Upper lobe of right lung (tissue), 1 donor: ENCODE measurements around the gene LDAH. TPM values are rescaled to one million over a fixed set of nuclear protein-coding genes. Genes with fewer than 3 reads are reported as not detected.

Experiments
- ATAC-seq: fragments of 200-7000 bp; cut with Tn5 transposase; one replicate; pipeline ENCODE4 v1.9.1; 2020; ENCODE audit warnings: mild to moderate bottlenecking, moderate library complexity
- DNase-seq: peaks from one replicate; pipeline ENCODE4 v3.0.0-alpha.2; 2020
- H3K27ac ChIP-seq: fragments of 200-600 bp; one replicate; pipeline ENCODE4 v1.8.0; 2022
- H3K27me3 ChIP-seq: fragments of 200-600 bp; one replicate; pipeline ENCODE4 v1.8.0; 2022; ENCODE audit warnings: mild to moderate bottlenecking
- H3K36me3 ChIP-seq: fragments of 200-600 bp; one replicate; pipeline ENCODE4 v1.8.0; 2022
- H3K4me1 ChIP-seq: fragments of 200-600 bp; one replicate; pipeline ENCODE4 v1.8.0; 2022
- H3K4me3 ChIP-seq: fragments of 200-600 bp; one replicate; pipeline ENCODE4 v1.8.0; 2022; ENCODE audit warnings: mild to moderate bottlenecking
- H3K9me3 ChIP-seq: fragments of 200-600 bp; one replicate; pipeline ENCODE4 v1.8.0; 2022
- intact Hi-C: fragments of 100-400 bp; cut with DNase I; formaldehyde crosslinking; loops from one replicate; pipeline ENCODE4 v1.11.0; 2022
- total RNA-seq: library from RNA; stranded (reverse); fragmentation: NEBNext Ultra II Directional; extraction: Animal tissue kit (Norgen Biotek cat#: 25700); gene quantifications from one replicate; pipeline ENCODE4 v1.2.1, GENCODE V29; 2021
- TF ChIP-seq, protein P1 (sequence below): fragments of 200-600 bp; IDR thresholded peaks from one replicate; pipeline ENCODE4 v1.8.0; 2022; ENCODE audit warnings: antibody characterized with exemption
- donor health status: DM: no; HTN: yes; CAD: no; lungs with severe emphysema.

LDAH gene
- total RNA-seq, 1 donor from 2014 or later = 17.9 TPM

DNA sequence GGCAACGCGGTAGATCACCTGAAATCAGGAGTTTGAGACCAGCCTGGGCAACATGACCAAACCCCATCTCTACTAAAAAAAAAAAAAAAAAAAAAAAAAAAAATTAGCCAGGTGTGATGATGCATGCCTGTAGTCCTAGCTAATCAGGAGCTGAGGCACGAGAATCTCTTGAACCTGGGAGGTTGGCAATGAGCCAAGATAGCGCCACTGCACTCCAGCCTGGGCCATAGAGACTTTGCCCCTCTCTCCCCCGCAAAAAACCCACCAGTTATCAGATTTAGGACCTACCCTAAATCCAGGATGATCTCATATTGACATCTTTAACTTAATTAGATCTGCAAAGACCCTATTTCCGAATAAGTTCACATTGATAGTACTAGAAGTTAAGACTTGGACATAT, 29.2 kb upstream of the LDAH start:
- no peak overlapping the region for H3K4me3 ChIP-seq
- ATAC-seq = no peak
- H3K27me3 ChIP-seq = peaks cover 3% of the 10 kb centered on the region
- intact Hi-C loops = no loop called here
- TF ChIP-seq, protein P1, sequence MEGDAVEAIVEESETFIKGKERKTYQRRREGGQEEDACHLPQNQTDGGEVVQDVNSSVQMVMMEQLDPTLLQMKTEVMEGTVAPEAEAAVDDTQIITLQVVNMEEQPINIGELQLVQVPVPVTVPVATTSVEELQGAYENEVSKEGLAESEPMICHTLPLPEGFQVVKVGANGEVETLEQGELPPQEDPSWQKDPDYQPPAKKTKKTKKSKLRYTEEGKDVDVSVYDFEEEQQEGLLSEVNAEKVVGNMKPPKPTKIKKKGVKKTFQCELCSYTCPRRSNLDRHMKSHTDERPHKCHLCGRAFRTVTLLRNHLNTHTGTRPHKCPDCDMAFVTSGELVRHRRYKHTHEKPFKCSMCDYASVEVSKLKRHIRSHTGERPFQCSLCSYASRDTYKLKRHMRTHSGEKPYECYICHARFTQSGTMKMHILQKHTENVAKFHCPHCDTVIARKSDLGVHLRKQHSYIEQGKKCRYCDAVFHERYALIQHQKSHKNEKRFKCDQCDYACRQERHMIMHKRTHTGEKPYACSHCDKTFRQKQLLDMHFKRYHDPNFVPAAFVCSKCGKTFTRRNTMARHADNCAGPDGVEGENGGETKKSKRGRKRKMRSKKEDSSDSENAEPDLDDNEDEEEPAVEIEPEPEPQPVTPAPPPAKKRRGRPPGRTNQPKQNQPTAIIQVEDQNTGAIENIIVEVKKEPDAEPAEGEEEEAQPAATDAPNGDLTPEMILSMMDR = no peak
- no peaks in the 10 kb centered on the region for H3K36me3 ChIP-seq
- H3K4me1 ChIP-seq = no peaks in the 10 kb centered on the region
- no peaks in the 10 kb centered on the region for H3K9me3 ChIP-seq
- no peak overlapping the region for H3K27ac ChIP-seq
- DNase-seq = no peak

DNA sequence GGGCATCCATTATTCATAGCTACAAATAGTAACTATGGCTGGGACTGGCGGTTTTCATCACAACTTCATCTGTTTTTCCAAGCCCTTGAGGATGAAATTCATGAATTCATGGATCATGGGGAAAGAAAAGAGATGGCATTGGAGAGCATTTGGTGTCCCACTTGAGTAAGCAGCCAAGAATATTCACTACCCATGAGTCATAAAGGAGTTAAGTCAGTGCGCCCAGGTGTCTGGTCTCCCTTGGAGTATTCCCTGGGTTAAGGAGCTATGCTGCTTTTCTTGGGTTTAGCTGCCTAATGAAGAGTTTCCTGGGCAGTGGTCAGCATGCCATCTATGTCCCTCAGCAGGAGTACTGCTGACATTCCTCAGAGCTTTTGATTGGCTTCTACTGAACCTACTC, 21.3 kb upstream of the LDAH start:
- H3K4me1 ChIP-seq = no peaks in the 10 kb centered on the region
- DNase-seq = no peak
- H3K9me3 ChIP-seq = no peaks in the 10 kb centered on the region
- intact Hi-C loops = no loop called here
- no peak overlapping the region for H3K4me3 ChIP-seq
- no peak overlapping the region for H3K27ac ChIP-seq
- no peak for ATAC-seq
- TF ChIP-seq, protein P1 = no peak
- no peaks in the 10 kb centered on the region for H3K36me3 ChIP-seq
- peaks cover 10% of the 10 kb centered on the region for H3K27me3 ChIP-seq

DNA sequence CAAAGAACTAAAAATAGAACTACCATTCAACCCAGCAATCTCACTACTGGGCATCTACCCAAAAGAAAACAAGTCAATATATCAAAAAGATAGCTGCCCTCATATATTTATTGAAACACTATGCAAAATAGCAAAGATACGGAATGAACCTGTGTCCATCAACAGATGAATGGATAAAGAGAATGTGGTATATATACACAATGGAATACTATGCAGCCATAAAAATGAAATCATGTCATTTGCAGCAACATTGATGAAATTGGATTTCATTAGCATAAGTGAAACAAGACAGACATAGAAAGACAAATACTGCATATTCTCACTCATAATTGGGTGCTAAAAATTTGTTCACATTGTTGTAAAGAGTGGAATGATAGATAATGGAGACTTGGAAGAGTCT, 16.2 kb upstream of the LDAH start:
- Histone ChIP-seq H3K27ac (no peak overlapping the region), H3K9me3 (no peaks in the 10 kb centered on the region), H3K27me3 (peaks cover 15% of the 10 kb centered on the region), H3K4me3 (no peak overlapping the region), H3K4me1 (no peaks in the 10 kb centered on the region), H3K36me3 (no peaks in the 10 kb centered on the region)
- intact Hi-C loops = no loop called here
- TF ChIP-seq, protein P1 = no peak
- no peak for ATAC-seq
- DNase-seq = no peak

DNA sequence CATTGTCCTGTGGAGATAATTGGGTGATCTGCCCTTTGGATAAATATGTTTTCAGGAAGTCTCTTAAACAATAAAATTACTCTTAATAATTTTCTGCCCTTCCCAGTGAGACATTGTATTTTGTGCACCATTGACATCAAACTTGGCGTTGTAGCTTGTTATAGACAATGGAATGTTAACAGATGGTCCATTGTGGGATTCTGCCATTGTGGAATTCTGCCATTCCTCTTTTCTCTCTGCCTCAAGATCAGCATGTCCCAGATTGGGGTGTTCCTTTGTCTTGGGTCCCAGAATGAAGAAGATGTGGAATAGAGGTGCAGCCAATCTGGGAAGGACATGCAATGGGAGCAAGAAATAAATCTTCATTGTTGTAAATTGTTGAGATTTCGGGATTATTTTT, 15.1 kb upstream of the LDAH start:
- DNase-seq = no peak
- H3K4me3 ChIP-seq = no peak overlapping the region
- TF ChIP-seq, protein P1 = no peak
- H3K9me3 ChIP-seq = no peaks in the 10 kb centered on the region
- H3K27ac ChIP-seq = no peak overlapping the region
- intact Hi-C loops = no loop called here
- H3K36me3 ChIP-seq = no peaks in the 10 kb centered on the region
- peaks cover 17% of the 10 kb centered on the region for H3K27me3 ChIP-seq
- H3K4me1 ChIP-seq = no peaks in the 10 kb centered on the region
- no peak for ATAC-seq

DNA sequence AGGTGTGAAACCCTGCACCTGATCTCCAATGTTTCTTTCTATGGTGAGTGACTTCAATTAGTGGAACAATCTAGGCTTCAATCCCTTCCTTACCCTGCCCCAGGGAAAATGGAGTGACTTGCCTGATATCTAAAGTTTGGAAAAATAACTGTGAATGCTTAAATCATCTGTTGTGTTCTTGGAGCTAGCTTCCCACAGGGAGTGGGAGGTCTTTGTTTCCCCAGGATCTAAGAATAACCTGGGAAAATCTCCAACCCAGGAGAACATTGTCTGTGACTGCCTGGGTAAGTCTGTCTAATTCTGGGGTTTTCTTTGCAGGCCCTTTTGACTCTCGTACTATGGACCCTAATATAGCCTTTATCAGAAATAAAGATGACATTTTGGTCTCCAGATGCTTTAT, 13.6 kb upstream of the LDAH start:
- Histone ChIP-seq H3K27ac (no peak overlapping the region), H3K4me1 (no peaks in the 10 kb centered on the region), H3K36me3 (no peaks in the 10 kb centered on the region), H3K9me3 (no peaks in the 10 kb centered on the region), H3K4me3 (no peak overlapping the region), H3K27me3 (peaks cover 19% of the 10 kb centered on the region)
- DNase-seq (no peak), ATAC-seq (no peak)
- TF ChIP-seq, protein P1 = no peak
- intact Hi-C loops = no loop called here

DNA sequence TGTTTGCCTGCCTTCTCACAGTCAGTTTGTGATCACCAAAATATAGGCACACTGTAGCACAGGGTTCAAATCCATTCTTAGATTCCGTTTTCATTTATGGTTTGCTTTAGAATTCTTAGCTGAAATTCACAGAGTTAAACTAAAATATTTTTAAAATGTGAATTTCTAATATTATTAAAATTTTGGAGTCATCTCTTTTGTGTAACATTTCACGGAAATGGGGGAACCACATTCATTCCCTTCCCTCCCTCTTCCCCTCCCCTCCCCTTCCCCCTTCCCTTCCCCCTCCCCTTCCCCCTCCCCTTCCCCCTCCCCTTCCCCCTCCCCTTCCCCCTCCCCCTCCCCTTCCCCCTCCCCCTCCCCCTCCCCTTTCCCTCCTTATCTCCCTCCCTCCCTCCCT, 11.4 kb upstream of the LDAH start:
- intact Hi-C loops = no loop called here
- H3K36me3 ChIP-seq = no peaks in the 10 kb centered on the region
- DNase-seq (no peak), ATAC-seq (no peak)
- no peaks in the 10 kb centered on the region for H3K4me1 ChIP-seq
- TF ChIP-seq, protein P1 = no peak
- no peak overlapping the region for H3K27ac ChIP-seq
- no peak overlapping the region for H3K4me3 ChIP-seq
- no peaks in the 10 kb centered on the region for H3K9me3 ChIP-seq
- peaks cover 25% of the 10 kb centered on the region for H3K27me3 ChIP-seq
